NCI-H2029 treated with DMSO at 0.1 percent for 48 hours (cell line): ENCODE data around the gene XPO1.

Source experiments
- DNase-seq: peaks from one replicate; lab custom pipeline; 2025; lab: John Stamatoyannopoulos, UW

The XPO1 gene

DNA sequence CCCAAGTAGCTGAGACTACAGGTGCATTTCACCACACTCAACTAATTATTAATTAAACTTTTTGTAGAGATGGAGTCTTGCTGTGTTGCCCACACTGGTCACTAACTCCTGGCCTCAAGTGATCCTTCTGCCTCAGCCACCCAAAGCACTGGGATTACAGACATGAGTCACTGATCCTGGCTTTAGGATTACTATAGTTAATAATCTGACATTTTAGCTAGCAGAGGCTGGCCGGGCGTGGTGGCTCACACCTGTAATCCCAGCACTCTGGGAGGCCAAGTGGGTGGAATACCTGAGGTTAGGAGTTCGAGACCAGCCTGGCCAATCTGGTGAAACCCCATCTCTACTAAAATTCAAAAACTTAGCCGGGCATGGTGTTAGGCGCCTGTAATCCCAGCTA lies 106.8 kb downstream of the XPO1 start:
- no peak for DNase-seq
